Ishikawa (cell line): ENCODE results near the gene SLC6A12.

Experiments
- CEBPB ChIP-seq: IDR thresholded peaks from 2 replicates; pipeline ENCODE4 v1.6.1; 2012
- CREB1 ChIP-seq: IDR thresholded peaks from 2 replicates; pipeline ENCODE4 v1.6.1; 2012; ENCODE audit warnings: low read depth
- EGR1 ChIP-seq: IDR thresholded peaks from 2 replicates; pipeline ENCODE4 v1.6.1; 2012
- EP300 ChIP-seq: IDR thresholded peaks from 2 replicates; pipeline ENCODE4 v1.6.1; 2012; ENCODE audit warnings: borderline replicate concordance
- FOXM1 ChIP-seq: IDR thresholded peaks from 2 replicates; pipeline ENCODE4 v1.6.1; 2012; ENCODE audit warnings: low read depth, borderline replicate concordance
- NFIC ChIP-seq: IDR thresholded peaks from 2 replicates; pipeline ENCODE4 v1.6.1; 2012
- RAD21 ChIP-seq: IDR thresholded peaks from 2 replicates; pipeline ENCODE4 v1.6.1; 2012; ENCODE audit warnings: low read depth
- TAF1 ChIP-seq: IDR thresholded peaks from 2 replicates; pipeline ENCODE4 v1.6.1; 2012; ENCODE audit warnings: low read depth, mild to moderate bottlenecking
- TCF12 ChIP-seq: IDR thresholded peaks from 2 replicates; pipeline ENCODE4 v1.6.1; 2012; ENCODE audit warnings: low read depth
- TEAD4 ChIP-seq: IDR thresholded peaks from 2 replicates; pipeline ENCODE4 v1.6.1; 2012
- YY1 ChIP-seq: IDR thresholded peaks from 2 replicates; pipeline ENCODE4 v1.6.1; 2012; ENCODE audit warnings: low read depth
- ZBTB7A ChIP-seq: IDR thresholded peaks from 2 replicates; pipeline ENCODE4 v1.6.1; 2012; ENCODE audit warnings: low read depth
- TF ChIP-seq, protein P1 (sequence below): IDR thresholded peaks from 2 replicates; pipeline ENCODE4 v1.6.1; 2012
- TF ChIP-seq, protein P2 (sequence below): IDR thresholded peaks from 2 replicates; pipeline ENCODE4 v1.6.1; 2012; ENCODE audit warnings: low read depth, mild to moderate bottlenecking
- TF ChIP-seq, protein P3 (sequence below): IDR thresholded peaks from 2 replicates; pipeline ENCODE4 v1.6.1; 2012

Gene SLC6A12

DNA sequence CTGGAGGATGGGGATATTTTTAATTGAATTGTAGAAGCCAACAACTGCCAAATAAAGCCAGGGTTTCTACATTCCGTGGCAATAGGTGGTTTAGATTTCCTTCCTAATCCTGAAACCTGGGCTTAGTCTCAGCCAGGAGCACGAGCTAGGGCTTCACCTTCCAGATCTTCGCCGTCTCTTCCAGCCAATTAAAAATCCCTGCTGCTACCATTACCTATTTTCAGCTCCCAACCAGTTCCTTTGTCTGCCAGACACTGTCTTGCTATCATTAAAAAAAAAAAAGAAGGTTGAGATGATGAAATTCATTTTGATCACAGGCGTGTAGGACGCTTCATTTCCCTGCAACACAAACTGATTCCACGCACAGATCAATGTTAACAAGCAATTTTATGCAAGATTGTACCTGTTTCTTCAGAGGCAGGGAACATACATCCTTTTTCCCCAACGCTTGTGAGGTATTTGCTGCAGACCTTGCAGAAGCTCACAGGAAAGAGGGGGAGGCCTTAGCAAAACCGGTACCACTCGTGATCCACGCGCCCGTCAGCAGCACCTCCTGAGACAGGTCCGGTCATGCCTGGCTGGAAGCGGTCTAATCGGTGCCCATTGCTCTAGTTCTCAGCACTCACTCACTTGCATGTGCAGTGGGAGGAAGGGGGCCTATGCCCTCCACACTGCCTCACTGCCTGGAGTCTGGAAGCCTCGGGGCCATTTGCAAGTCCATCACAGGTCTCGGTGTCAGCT, 65.1 kb downstream of the SLC6A12 start:
- TF ChIP-seq, protein P1, sequence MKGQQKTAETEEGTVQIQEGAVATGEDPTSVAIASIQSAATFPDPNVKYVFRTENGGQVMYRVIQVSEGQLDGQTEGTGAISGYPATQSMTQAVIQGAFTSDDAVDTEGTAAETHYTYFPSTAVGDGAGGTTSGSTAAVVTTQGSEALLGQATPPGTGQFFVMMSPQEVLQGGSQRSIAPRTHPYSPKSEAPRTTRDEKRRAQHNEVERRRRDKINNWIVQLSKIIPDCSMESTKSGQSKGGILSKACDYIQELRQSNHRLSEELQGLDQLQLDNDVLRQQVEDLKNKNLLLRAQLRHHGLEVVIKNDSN: no peak
- TF ChIP-seq CREB1 (no peak), CEBPB (no peak), RAD21 (no peak), FOXM1 (no peak), TAF1 (no peak), TEAD4 (no peak), EGR1 (no peak), EP300 (no peak), TCF12 (no peak), ZBTB7A (no peak), NFIC (no peak), YY1 (no peak)
- TF ChIP-seq, protein P2, sequence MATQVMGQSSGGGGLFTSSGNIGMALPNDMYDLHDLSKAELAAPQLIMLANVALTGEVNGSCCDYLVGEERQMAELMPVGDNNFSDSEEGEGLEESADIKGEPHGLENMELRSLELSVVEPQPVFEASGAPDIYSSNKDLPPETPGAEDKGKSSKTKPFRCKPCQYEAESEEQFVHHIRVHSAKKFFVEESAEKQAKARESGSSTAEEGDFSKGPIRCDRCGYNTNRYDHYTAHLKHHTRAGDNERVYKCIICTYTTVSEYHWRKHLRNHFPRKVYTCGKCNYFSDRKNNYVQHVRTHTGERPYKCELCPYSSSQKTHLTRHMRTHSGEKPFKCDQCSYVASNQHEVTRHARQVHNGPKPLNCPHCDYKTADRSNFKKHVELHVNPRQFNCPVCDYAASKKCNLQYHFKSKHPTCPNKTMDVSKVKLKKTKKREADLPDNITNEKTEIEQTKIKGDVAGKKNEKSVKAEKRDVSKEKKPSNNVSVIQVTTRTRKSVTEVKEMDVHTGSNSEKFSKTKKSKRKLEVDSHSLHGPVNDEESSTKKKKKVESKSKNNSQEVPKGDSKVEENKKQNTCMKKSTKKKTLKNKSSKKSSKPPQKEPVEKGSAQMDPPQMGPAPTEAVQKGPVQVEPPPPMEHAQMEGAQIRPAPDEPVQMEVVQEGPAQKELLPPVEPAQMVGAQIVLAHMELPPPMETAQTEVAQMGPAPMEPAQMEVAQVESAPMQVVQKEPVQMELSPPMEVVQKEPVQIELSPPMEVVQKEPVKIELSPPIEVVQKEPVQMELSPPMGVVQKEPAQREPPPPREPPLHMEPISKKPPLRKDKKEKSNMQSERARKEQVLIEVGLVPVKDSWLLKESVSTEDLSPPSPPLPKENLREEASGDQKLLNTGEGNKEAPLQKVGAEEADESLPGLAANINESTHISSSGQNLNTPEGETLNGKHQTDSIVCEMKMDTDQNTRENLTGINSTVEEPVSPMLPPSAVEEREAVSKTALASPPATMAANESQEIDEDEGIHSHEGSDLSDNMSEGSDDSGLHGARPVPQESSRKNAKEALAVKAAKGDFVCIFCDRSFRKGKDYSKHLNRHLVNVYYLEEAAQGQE: no peak
- TF ChIP-seq, protein P3, sequence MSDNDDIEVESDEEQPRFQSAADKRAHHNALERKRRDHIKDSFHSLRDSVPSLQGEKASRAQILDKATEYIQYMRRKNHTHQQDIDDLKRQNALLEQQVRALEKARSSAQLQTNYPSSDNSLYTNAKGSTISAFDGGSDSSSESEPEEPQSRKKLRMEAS: no peak

DNA sequence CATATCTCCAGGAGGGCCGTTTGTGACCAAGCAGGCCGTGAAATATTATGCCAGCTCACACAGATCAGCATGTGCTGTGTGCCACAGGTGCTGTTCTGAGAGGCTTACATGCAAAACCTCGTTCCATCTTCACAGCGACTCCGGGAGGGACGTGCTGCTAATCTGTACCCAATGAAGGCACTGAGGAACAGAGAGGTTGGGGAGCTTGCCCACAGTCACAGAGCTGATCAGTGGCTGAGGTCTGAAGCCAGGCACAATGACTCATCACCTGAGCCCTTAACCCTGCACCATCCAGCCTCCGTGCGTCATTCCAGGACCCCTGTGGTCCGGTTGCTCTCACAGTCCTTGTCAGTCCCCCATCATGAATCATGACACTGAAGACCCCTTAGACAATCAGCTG, 66.7 kb downstream of the SLC6A12 start:
- TF ChIP-seq TCF12 (no peak), YY1 (no peak), TAF1 (no peak), TEAD4 (no peak), NFIC (no peak)

DNA sequence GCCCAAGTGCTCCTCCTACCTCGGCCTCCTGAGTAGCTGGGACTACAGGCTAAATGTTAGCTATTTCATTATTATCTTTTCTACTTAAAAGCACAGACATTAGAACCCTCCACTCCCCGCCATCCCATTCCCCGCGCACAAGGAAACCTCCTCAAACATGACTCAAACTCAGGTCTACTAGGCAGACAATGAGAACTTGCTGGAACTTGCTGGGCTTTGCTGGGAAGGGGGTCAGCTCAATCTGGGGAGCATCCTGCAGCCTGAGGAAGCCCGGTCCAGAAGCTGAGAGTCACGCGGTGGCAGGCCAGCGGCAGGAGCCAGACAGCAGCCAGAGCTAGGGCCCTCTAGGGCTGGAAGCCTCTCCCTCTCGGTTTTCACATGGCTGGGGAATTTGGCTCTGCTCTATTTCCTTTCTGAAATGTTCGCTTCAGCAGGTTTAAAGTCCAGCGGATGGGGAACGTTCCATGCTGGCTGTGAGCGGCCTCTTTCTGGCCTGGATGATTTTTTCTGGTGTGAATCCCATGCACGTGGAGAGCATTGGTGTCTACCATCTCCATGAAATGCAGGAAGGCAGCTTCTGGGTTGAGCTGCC, 68.5 kb downstream of the SLC6A12 start:
- TF ChIP-seq CREB1: no peak
- TF ChIP-seq EGR1: no peak
- TF ChIP-seq TEAD4: no peak
- no peak for TF ChIP-seq RAD21
- TF ChIP-seq NFIC: no peak
- TF ChIP-seq TAF1: no peak
- TF ChIP-seq, protein P2: no peak
- TF ChIP-seq, protein P1: no peak
- TF ChIP-seq YY1: no peak

DNA sequence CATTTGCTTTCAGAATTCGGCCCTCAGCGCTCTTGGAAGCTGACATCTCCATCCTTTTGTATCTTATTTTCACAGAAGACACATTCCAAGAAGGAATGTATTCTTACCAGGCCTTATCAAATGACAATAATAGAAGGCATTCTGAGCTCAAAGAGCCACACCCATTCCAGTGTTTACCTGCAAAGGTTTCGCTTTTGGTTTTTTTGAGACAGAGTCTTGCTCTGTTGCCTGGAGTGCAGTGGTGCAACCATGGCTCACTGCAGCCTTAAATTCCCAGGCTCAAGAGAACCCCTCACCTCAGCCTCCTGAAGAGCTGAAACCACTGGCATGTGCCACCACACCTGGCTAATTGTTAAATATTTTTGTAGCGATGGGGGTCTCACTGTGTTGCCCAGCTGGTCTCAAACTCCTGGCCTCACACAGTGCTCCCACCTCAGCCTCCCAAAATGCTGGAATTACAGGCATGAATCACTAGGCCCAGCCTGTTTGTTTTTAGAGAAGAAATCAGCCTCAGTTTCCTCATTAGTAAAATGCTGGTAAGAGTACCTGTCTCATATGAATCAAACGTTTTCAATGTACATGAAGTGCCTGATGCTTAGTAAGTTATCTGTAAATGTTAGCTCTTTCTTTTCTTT, 69.2 kb downstream of the SLC6A12 start:
- TF ChIP-seq, protein P1: no peak
- TF ChIP-seq RAD21 (no peak), CEBPB (no peak), EP300 (no peak), ZBTB7A (no peak), TCF12 (no peak), FOXM1 (no peak), TAF1 (no peak), EGR1 (no peak), TEAD4 (no peak), YY1 (no peak), CREB1 (no peak), NFIC (no peak)
- TF ChIP-seq, protein P2: no peak
- TF ChIP-seq, protein P3: no peak
